NCI-H774 (cell line): ENCODE results near the gene PTGDS.

Experiments used
- DNase-seq: peaks from one replicate; lab custom pipeline; 2025; lab: John Stamatoyannopoulos, UW

The PTGDS gene

GRCh38 chr9:136946228-136947027 is 30.9 kb upstream of the PTGDS start:
- DNase-seq = no peak

- no peak for DNase-seq
Observed at GRCh38 chr9:136947028-136947891, 30.0 kb upstream of the PTGDS start.

- DNase-seq = peak; percentile 13
Observed at GRCh38 chr9:136947955-136948510, 29.3 kb upstream of the PTGDS start.

- no peak for DNase-seq
Observed at GRCh38 chr9:136949239-136949816, 28.0 kb upstream of the PTGDS start.

- DNase-seq = peak; percentile 98
Observed at GRCh38 chr9:136949817-136950655, 27.3 kb upstream of the PTGDS start.

GRCh38 chr9:136950656-136951276 is 26.5 kb upstream of the PTGDS start:
- no peak for DNase-seq

GRCh38 chr9:136951541-136952320 is 25.6 kb upstream of the PTGDS start, which contains the start of gene LCN12:
Gene LCN12, plus strand, starts transcription at chr9:136952273. Its CDS starts 55 bp downstream, at chr9:136952328.
- no peak for DNase-seq

- DNase-seq = no peak
Observed at GRCh38 chr9:136952321-136952850, 24.9 kb upstream of the PTGDS start.

- DNase-seq = no peak
Observed at GRCh38 chr9:136952876-136953770, 24.2 kb upstream of the PTGDS start.

GRCh38 chr9:136953771-136954269 is 23.5 kb upstream of the PTGDS start:
- DNase-seq = no peak

- DNase-seq = no peak
Observed at GRCh38 chr9:136954270-136955083, 22.8 kb upstream of the PTGDS start.

GRCh38 chr9:136955202-136955942 is 21.9 kb upstream of the PTGDS start:
- no peak for DNase-seq

- no peak for DNase-seq
Observed at GRCh38 chr9:136955943-136956335, 21.4 kb upstream of the PTGDS start.

GRCh38 chr9:136956604-136957003 is 20.7 kb upstream of the PTGDS start:
- DNase-seq = no peak

- DNase-seq = no peak
Observed at GRCh38 chr9:136957461-136957860, 19.8 kb upstream of the PTGDS start.

GRCh38 chr9:136957901-136958300 is 19.4 kb upstream of the PTGDS start:
- DNase-seq = no peak

- DNase-seq = no peak
Observed at GRCh38 chr9:136958473-136958872, 18.8 kb upstream of the PTGDS start.
